ENCODE data around the gene GPHN.
A peak's percentile ranks its signal among the peaks of the same experiment; 100 is the strongest.

The GPHN gene

DNA sequence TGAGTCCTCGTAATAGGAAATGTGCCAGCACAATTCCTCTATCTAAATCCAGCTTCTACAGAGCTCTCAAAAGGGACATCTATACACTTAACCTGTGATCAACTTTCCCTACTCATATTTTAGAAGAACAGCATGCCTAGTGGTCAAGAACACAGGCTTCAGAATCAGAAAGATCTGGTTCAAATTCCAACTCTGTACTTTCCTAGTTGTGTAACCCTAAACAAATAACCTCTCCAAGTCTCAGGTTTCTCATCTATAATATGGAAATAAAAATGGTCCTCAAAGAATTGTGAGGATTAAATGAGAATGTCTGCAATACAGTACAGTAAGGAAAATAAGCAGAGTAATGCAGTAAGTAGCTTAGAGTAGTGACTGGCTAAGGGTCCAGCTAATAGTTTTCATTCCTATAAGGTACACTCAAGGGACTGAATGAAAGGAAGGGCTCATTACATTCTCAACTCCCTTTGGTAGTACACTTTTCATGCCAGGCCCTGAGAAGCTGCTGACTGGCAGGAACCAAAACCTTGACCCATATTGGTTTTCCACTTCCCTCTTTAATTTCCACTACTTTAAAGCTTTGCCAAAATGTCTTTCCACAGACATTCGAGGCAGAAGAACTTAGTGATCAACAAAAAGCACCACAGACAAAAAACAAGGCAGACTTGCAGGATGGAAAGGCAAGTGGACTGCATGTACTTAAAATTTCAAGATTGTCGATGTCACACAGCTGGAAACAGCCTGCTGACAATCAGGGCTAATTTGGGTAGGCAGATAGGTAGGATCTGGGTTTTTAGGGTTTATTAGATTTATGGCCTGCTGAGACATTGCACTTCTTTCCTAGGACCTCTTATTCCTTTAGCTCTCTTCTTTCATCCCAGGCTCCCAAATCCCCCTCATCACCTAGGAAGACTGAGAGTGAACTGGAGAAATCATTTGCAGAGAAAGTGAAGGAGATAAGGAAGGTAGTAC, 17.5 kb upstream of the GPHN start:
- ChIA-PET POLR2A (no interaction called here), CTCF (interaction anchor here (0.6 to 1.1 kb wide), 2 partner anchors 16 to 131 kb away, joined by 4 read pairs; no protein-coding TSS in a partner anchor)
- Histone ChIP-seq H3K9me3 (ENCODE audit: control extremely low read depth in 1 of 5, control insufficient read depth in 4 of 5, insufficient read depth in 2 of 5, low read depth in 1 of 5, low read length in 4 of 5) (no peaks in the 10 kb centered on the region), H3K4me1 (ENCODE audit: control extremely low read depth in 1 of 4, control insufficient read depth in 4 of 4, insufficient read depth in 4 of 4, low read length in 3 of 4) (peaks cover 5 to 21% (median 18%) of the 10 kb centered on the region in 4 experiments), H3K4me3 (ENCODE audit: control insufficient read depth in 1 of 7, extremely low read depth in 1 of 7, insufficient read depth in 4 of 7, low read depth in 2 of 7, low read length in 6 of 7) (no peak overlapping the region), H3K36me3 (ENCODE audit: control insufficient read depth in 4 of 4, insufficient read depth in 4 of 4, low read length in 3 of 4) (no peaks in the 10 kb centered on the region), H3K27me3 (replicated peaks in 2 of 5; ENCODE audit: control insufficient read depth in 4 of 5, insufficient read depth in 5 of 5, low read length in 4 of 5) (no peaks in the 10 kb centered on the region), H3K27ac (ENCODE audit: insufficient read depth in 1 of 2, low read depth in 1 of 2, low read length in 2 of 2, poor library complexity in 1 of 2, severe bottlenecking in 2 of 2) (no peak overlapping the region)
- no peak for DNase-seq
- 100% methylated on average over 1 of the region's 3 CpGs for WGBS (ENCODE audit: insufficient coverage)

DNA sequence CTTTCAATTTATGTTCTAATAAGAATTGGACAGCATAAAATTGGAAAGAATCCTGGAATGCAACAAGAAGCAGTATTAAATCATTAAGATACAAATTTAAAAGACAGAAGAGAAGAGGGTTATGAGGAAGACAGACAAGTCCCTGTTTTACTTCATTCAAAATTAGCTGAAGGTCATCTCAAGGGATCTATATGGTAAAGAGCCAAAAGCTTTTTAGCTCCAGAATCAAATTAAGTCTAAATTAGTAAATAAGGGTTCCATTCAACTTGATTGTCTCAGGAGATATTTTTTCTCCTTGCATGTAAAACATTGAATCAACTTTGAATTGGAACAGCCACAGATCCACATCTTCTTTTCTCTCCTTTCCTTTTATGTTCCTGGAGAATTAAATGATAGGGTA, 14.2 kb upstream of the GPHN start:
- peaks cover 0 to 25% (median 11%) of the 10 kb centered on the region in 4 experiments for H3K4me1 ChIP-seq (ENCODE audit: control extremely low read depth in 1 of 4, control insufficient read depth in 4 of 4, insufficient read depth in 4 of 4, low read length in 3 of 4)
- H3K27me3 ChIP-seq (replicated peaks in 2 of 5; ENCODE audit: control insufficient read depth in 4 of 5, insufficient read depth in 5 of 5, low read length in 4 of 5), result no peaks in the 10 kb centered on the region
- no peaks in the 10 kb centered on the region for H3K36me3 ChIP-seq (ENCODE audit: control insufficient read depth in 4 of 4, insufficient read depth in 4 of 4, low read length in 3 of 4)
- DNase-seq, result no peak
- POLR2A ChIA-PET, result no interaction called here
- no peak overlapping the region for H3K27ac ChIP-seq (ENCODE audit: insufficient read depth in 1 of 2, low read depth in 1 of 2, low read length in 2 of 2, poor library complexity in 1 of 2, severe bottlenecking in 2 of 2)
- no peaks in the 10 kb centered on the region for H3K9me3 ChIP-seq (ENCODE audit: control extremely low read depth in 1 of 5, control insufficient read depth in 4 of 5, insufficient read depth in 2 of 5, low read depth in 1 of 5, low read length in 4 of 5)
- CTCF ChIA-PET, result no interaction called here
- H3K4me3 ChIP-seq (ENCODE audit: control insufficient read depth in 1 of 7, extremely low read depth in 1 of 7, insufficient read depth in 4 of 7, low read depth in 2 of 7, low read length in 6 of 7), result no peak overlapping the region

GRCh38 chr14:66495218-66496098, 12.5 kb upstream of the GPHN start:
- peak overlapping the region in 3 of 7 experiments; percentile 22 to 44 (median 35) for H3K4me3 ChIP-seq (ENCODE audit: control insufficient read depth in 1 of 7, extremely low read depth in 1 of 7, insufficient read depth in 4 of 7, low read depth in 2 of 7, low read length in 6 of 7)
- POLR2A ChIA-PET, result no interaction called here

GRCh38 chr14:66496188-66496807, 11.6 kb upstream of the GPHN start:
- Histone ChIP-seq H3K27ac (ENCODE audit: insufficient read depth in 1 of 2, low read depth in 1 of 2, low read length in 2 of 2, poor library complexity in 1 of 2, severe bottlenecking in 2 of 2) (no peak overlapping the region), H3K9me3 (ENCODE audit: control extremely low read depth in 1 of 5, control insufficient read depth in 4 of 5, insufficient read depth in 2 of 5, low read depth in 1 of 5, low read length in 4 of 5) (no peaks in the 10 kb centered on the region), H3K4me1 (ENCODE audit: control extremely low read depth in 1 of 4, control insufficient read depth in 4 of 4, insufficient read depth in 4 of 4, low read length in 3 of 4) (peaks cover 0 to 22% (median 11%) of the 10 kb centered on the region in 4 experiments), H3K4me3 (ENCODE audit: control insufficient read depth in 1 of 7, extremely low read depth in 1 of 7, insufficient read depth in 4 of 7, low read depth in 2 of 7, low read length in 6 of 7) (peak overlapping the region in 1 of 7 experiments; percentile 44), H3K27me3 (replicated peaks in 2 of 5; ENCODE audit: control insufficient read depth in 4 of 5, insufficient read depth in 5 of 5, low read length in 4 of 5) (no peaks in the 10 kb centered on the region), H3K36me3 (ENCODE audit: control insufficient read depth in 4 of 4, insufficient read depth in 4 of 4, low read length in 3 of 4) (no peaks in the 10 kb centered on the region)
- 92% methylated on average over 1 of the region's 4 CpGs for WGBS (ENCODE audit: insufficient coverage)
- CTCF ChIA-PET, result interaction anchor here (1.1 to 1.5 kb wide), 4 partner anchors 12 to 1208 kb away, joined by 3 to 5 read pairs (median 3); partner anchors contain the start of gene GPHN
- POLR2A ChIA-PET, result no interaction called here
- DNase-seq, result no peak

More at GRCh38 chr14:66495218-66496098, 12.5 kb upstream of the GPHN start:
- no peaks in the 10 kb centered on the region for H3K9me3 ChIP-seq (ENCODE audit: control extremely low read depth in 1 of 5, control insufficient read depth in 4 of 5, insufficient read depth in 2 of 5, low read depth in 1 of 5, low read length in 4 of 5)
- WGBS (ENCODE audit: insufficient coverage), result no CpG with 5 or more reads among the region's 4 CpGs
- DNase-seq, result peak; percentile 75 to 84 (median 82)
- CTCF ChIA-PET, result interaction anchor here (0.7 to 1.5 kb wide), 3 partner anchors 13 to 1209 kb away, joined by 3 to 4 read pairs (median 3); partner anchors contain the start of gene GPHN
- H3K36me3 ChIP-seq (ENCODE audit: control insufficient read depth in 4 of 4, insufficient read depth in 4 of 4, low read length in 3 of 4), result no peaks in the 10 kb centered on the region
- no peaks in the 10 kb centered on the region for H3K27me3 ChIP-seq (replicated peaks in 2 of 5; ENCODE audit: control insufficient read depth in 4 of 5, insufficient read depth in 5 of 5, low read length in 4 of 5)
- peaks cover 0 to 23% (median 11%) of the 10 kb centered on the region in 4 experiments for H3K4me1 ChIP-seq (ENCODE audit: control extremely low read depth in 1 of 4, control insufficient read depth in 4 of 4, insufficient read depth in 4 of 4, low read length in 3 of 4)
- no peak overlapping the region for H3K27ac ChIP-seq (ENCODE audit: insufficient read depth in 1 of 2, low read depth in 1 of 2, low read length in 2 of 2, poor library complexity in 1 of 2, severe bottlenecking in 2 of 2)

GRCh38 chr14:66496911-66497310, 11.0 kb upstream of the GPHN start:
- H3K9me3 ChIP-seq (ENCODE audit: control extremely low read depth in 1 of 5, control insufficient read depth in 4 of 5, insufficient read depth in 2 of 5, low read depth in 1 of 5, low read length in 4 of 5), result no peaks in the 10 kb centered on the region
- peaks cover 0 to 22% (median 11%) of the 10 kb centered on the region in 4 experiments for H3K4me1 ChIP-seq (ENCODE audit: control extremely low read depth in 1 of 4, control insufficient read depth in 4 of 4, insufficient read depth in 4 of 4, low read length in 3 of 4)
- H3K27ac ChIP-seq (ENCODE audit: insufficient read depth in 1 of 2, low read depth in 1 of 2, low read length in 2 of 2, poor library complexity in 1 of 2, severe bottlenecking in 2 of 2), result peak overlapping the region in 1 of 2 experiments; percentile 27
- peak in 2 of 3 donors; percentile 51 to 74 for DNase-seq
- H3K36me3 ChIP-seq (ENCODE audit: control insufficient read depth in 4 of 4, insufficient read depth in 4 of 4, low read length in 3 of 4), result no peaks in the 10 kb centered on the region
- H3K27me3 ChIP-seq (replicated peaks in 2 of 5; ENCODE audit: control insufficient read depth in 4 of 5, insufficient read depth in 5 of 5, low read length in 4 of 5), result no peaks in the 10 kb centered on the region
- WGBS (ENCODE audit: insufficient coverage), result 12% methylated on average over 2 of the region's 2 CpGs
- ChIA-PET POLR2A (no interaction called here), CTCF (interaction anchor here (1.1 to 1.3 kb wide), 3 partner anchors 11 to 20 kb away, joined by 3 to 5 read pairs (median 3); partner anchors contain the start of gene GPHN)
- H3K4me3 ChIP-seq (ENCODE audit: control insufficient read depth in 1 of 7, extremely low read depth in 1 of 7, insufficient read depth in 4 of 7, low read depth in 2 of 7, low read length in 6 of 7), result peak overlapping the region in 1 of 7 experiments; percentile 17

GRCh38 chr14:66498311-66498710, 9.6 kb upstream of the GPHN start:
- POLR2A ChIA-PET, result no interaction called here

More at GRCh38 chr14:66498311-66498710, 9.6 kb upstream of the GPHN start:
- 80% methylated on average over 2 of the region's 3 CpGs for WGBS (ENCODE audit: insufficient coverage)
- H3K27ac ChIP-seq (ENCODE audit: insufficient read depth in 1 of 2, low read depth in 1 of 2, low read length in 2 of 2, poor library complexity in 1 of 2, severe bottlenecking in 2 of 2), result no peak overlapping the region
- no peaks in the 10 kb centered on the region for H3K36me3 ChIP-seq (ENCODE audit: control insufficient read depth in 4 of 4, insufficient read depth in 4 of 4, low read length in 3 of 4)
- CTCF ChIA-PET, result interaction anchor here (0.7 to 1.7 kb wide), 3 partner anchors 10 to 1213 kb away, joined by 3 to 9 read pairs (median 7); partner anchors contain the start of gene GPHN
- no peaks in the 10 kb centered on the region for H3K27me3 ChIP-seq (replicated peaks in 2 of 5; ENCODE audit: control insufficient read depth in 4 of 5, insufficient read depth in 5 of 5, low read length in 4 of 5)
- H3K9me3 ChIP-seq (ENCODE audit: control extremely low read depth in 1 of 5, control insufficient read depth in 4 of 5, insufficient read depth in 2 of 5, low read depth in 1 of 5, low read length in 4 of 5), result no peaks in the 10 kb centered on the region
- no peak for DNase-seq
- H3K4me3 ChIP-seq (ENCODE audit: control insufficient read depth in 1 of 7, extremely low read depth in 1 of 7, insufficient read depth in 4 of 7, low read depth in 2 of 7, low read length in 6 of 7), result no peak overlapping the region
- H3K4me1 ChIP-seq (ENCODE audit: control extremely low read depth in 1 of 4, control insufficient read depth in 4 of 4, insufficient read depth in 4 of 4, low read length in 3 of 4), result peaks cover 0 to 22% (median 11%) of the 10 kb centered on the region in 4 experiments
